ENCODE results near the gene MBTPS2. TPM values are rescaled to one million over a fixed set of nuclear protein-coding genes. Genes with fewer than 3 reads are reported as not detected.

MBTPS2 gene
- total RNA-seq (1 to 10 TPM; 5.2 to 9.9 (median 7.2) TPM), polyA plus RNA-seq (1 to 10 TPM; 4.6 to 4.9 TPM), total RNA-seq (3.2 reads per million, percentile 17 among the genes with 10 or more reads in this experiment)

GRCh38 chrX:21839334-21840192 is at the start of gene MBTPS2:
Gene MBTPS2, plus strand, starts transcription at chrX:21839617. Its CDS starts 118 bp downstream, at chrX:21839735.
- peak within 1 kb of the TSS; percentile 82 to 96 (median 88) for H3K4me3 Mint-ChIP-seq

GRCh38 chrX:21798677-21799219 is 40.7 kb upstream of the MBTPS2 start:
- Mint-ChIP-seq H3K27ac (no peak overlapping the region), H3K27me3 (peaks cover 0 to 6% (median 0%) of the 10 kb centered on the region in 5 donors), H3K4me1 (no peaks in the 10 kb centered on the region), H3K9me3 (peaks cover 0 to 2% (median 0%) of the 10 kb centered on the region in 11 donors), H3K4me3 (no peak overlapping the region), H3K36me3 (no peaks in the 10 kb centered on the region)
- no peaks in the 10 kb centered on the region for H3K9me3 ChIP-seq (ENCODE audit: control insufficient read depth in 2 of 3, low read length in 3 of 3)
- H3K4me3 ChIP-seq (ENCODE audit: low read length): no peak overlapping the region
- intact Hi-C loops (cut with micrococcal nuclease): no loop called here
- H3K27ac ChIP-seq (ENCODE audit: low read depth, low read length): no peak overlapping the region
- H3K4me1 ChIP-seq (ENCODE audit: control insufficient read depth in 2 of 2, insufficient read depth in 2 of 2, low read length in 2 of 2): no peaks in the 10 kb centered on the region
- no peaks in the 10 kb centered on the region for H3K36me3 ChIP-seq (ENCODE audit: control insufficient read depth in 2 of 3, insufficient read depth in 3 of 3, low read length in 3 of 3)
- DNase-seq (no peak), ATAC-seq (no peak)
- CTCF ChIA-PET: no interaction called here
- no peaks in the 10 kb centered on the region for H3K27me3 ChIP-seq (ENCODE audit: control insufficient read depth in 2 of 2, insufficient read depth in 2 of 2, low read length in 2 of 2)
- POLR2A ChIA-PET: no interaction called here

More at GRCh38 chrX:21839334-21840192, at the start of gene MBTPS2:
- H3K27ac Mint-ChIP-seq: peak within 1 kb of the TSS; percentile 83 to 95 (median 89)
- POLR2A ChIA-PET: interaction anchor here (0.7 to 1.0 kb wide), 2 partner anchors 182 to 372 kb away, joined by 3 read pairs; partner anchors contain the start of gene KLHL34
- H3K27me3 Mint-ChIP-seq: peaks cover 0 to 3% (median 0%) of the 10 kb centered on the region in 5 donors
- DNase-seq (peak; percentile 51 to 82 (median 77)), ATAC-seq (peak; percentile 97)
- H3K4me1 Mint-ChIP-seq: peaks cover 0 to 19% (median 7%) of the 10 kb centered on the region in 7 donors
- peak within 1 kb of the TSS; percentile 83 for H3K4me3 ChIP-seq (ENCODE audit: low read length)
- intact Hi-C loops (cut with micrococcal nuclease): loop anchor here (1.0 to 10.0 kb wide), 11 partner anchors 57 to 1945 kb away; partner anchors contain the start of genes EIF1AX (in 1 of the 2), RPS6KA3 (in 1 of the 2), SAT1 (in 1 of the 2) and SMS (in 1 of the 2)
- no peaks in the 10 kb centered on the region for H3K27me3 ChIP-seq (ENCODE audit: control insufficient read depth in 2 of 2, insufficient read depth in 2 of 2, low read length in 2 of 2)
- H3K9me3 ChIP-seq (ENCODE audit: control insufficient read depth in 2 of 3, low read length in 3 of 3): no peaks in the 10 kb centered on the region
- H3K36me3 Mint-ChIP-seq: peaks cover 0 to 4% (median 3%) of the 10 kb centered on the region in 5 donors
- H3K9me3 Mint-ChIP-seq: no peaks in the 10 kb centered on the region
- CTCF ChIA-PET: interaction anchor here (0.7 kb wide), 1 partner anchor 333 kb away, joined by 4 read pairs; no protein-coding TSS in a partner anchor
- H3K27ac ChIP-seq (ENCODE audit: low read depth, low read length): peak within 1 kb of the TSS; percentile 72
- peaks cover 0 to 4% (median 0%) of the 10 kb centered on the region in 3 experiments for H3K36me3 ChIP-seq (ENCODE audit: control insufficient read depth in 2 of 3, insufficient read depth in 3 of 3, low read length in 3 of 3)
- H3K4me1 ChIP-seq (ENCODE audit: control insufficient read depth in 2 of 2, insufficient read depth in 2 of 2, low read length in 2 of 2): peaks cover 0 to 8% of the 10 kb centered on the region in 2 donors

- ChIA-PET CTCF (no interaction called here), POLR2A (no interaction called here)
- DNase-seq (no peak), ATAC-seq (no peak)
- Histone ChIP-seq H3K36me3 (ENCODE audit: control insufficient read depth in 2 of 3, insufficient read depth in 3 of 3, low read length in 3 of 3) (no peaks in the 10 kb centered on the region), H3K27ac (ENCODE audit: low read depth, low read length) (no peak overlapping the region), H3K9me3 (ENCODE audit: control insufficient read depth in 2 of 3, low read length in 3 of 3) (no peaks in the 10 kb centered on the region), H3K4me3 (ENCODE audit: low read length) (no peak overlapping the region), H3K27me3 (ENCODE audit: control insufficient read depth in 2 of 2, insufficient read depth in 2 of 2, low read length in 2 of 2) (no peaks in the 10 kb centered on the region), H3K4me1 (ENCODE audit: control insufficient read depth in 2 of 2, insufficient read depth in 2 of 2, low read length in 2 of 2) (no peaks in the 10 kb centered on the region)
- Mint-ChIP-seq H3K27ac (no peak overlapping the region), H3K36me3 (no peaks in the 10 kb centered on the region), H3K4me1 (no peaks in the 10 kb centered on the region), H3K27me3 (peaks cover 0 to 3% (median 0%) of the 10 kb centered on the region in 5 donors), H3K9me3 (peaks cover 0 to 2% (median 0%) of the 10 kb centered on the region in 11 donors), H3K4me3 (no peak overlapping the region)
- intact Hi-C loops (cut with micrococcal nuclease): no loop called here
These were observed 39.6 kb upstream of the MBTPS2 start for GRCh38 chrX:21799767-21800166.

- no peak overlapping the region for H3K27ac Mint-ChIP-seq
- peaks cover 0 to 3% (median 0%) of the 10 kb centered on the region in 5 donors for H3K27me3 Mint-ChIP-seq
- no peak overlapping the region for H3K4me3 Mint-ChIP-seq
- Histone ChIP-seq H3K27ac (ENCODE audit: low read depth, low read length) (no peak overlapping the region), H3K27me3 (ENCODE audit: control insufficient read depth in 2 of 2, insufficient read depth in 2 of 2, low read length in 2 of 2) (no peaks in the 10 kb centered on the region), H3K4me3 (ENCODE audit: low read length) (no peak overlapping the region), H3K9me3 (ENCODE audit: control insufficient read depth in 2 of 3, low read length in 3 of 3) (no peaks in the 10 kb centered on the region), H3K36me3 (ENCODE audit: control insufficient read depth in 2 of 3, insufficient read depth in 3 of 3, low read length in 3 of 3) (no peaks in the 10 kb centered on the region), H3K4me1 (ENCODE audit: control insufficient read depth in 2 of 2, insufficient read depth in 2 of 2, low read length in 2 of 2) (no peaks in the 10 kb centered on the region)
- CTCF ChIA-PET: no interaction called here
- peaks cover 0 to under 1% (median 0%) of the 10 kb centered on the region in 11 donors for H3K9me3 Mint-ChIP-seq
- no peak for ATAC-seq
- POLR2A ChIA-PET: no interaction called here
- no peaks in the 10 kb centered on the region for H3K36me3 Mint-ChIP-seq
- intact Hi-C loops (cut with micrococcal nuclease): no loop called here
- no peak for DNase-seq
- no peaks in the 10 kb centered on the region for H3K4me1 Mint-ChIP-seq
These were observed 39.1 kb upstream of the MBTPS2 start for GRCh38 chrX:21800344-21800770.

GRCh38 chrX:21802054-21802670 is 37.3 kb upstream of the MBTPS2 start:
- CTCF ChIA-PET: interaction anchor here (0.7 kb wide), 1 partner anchor 309 kb away, joined by 6 read pairs; no protein-coding TSS in a partner anchor
- no peak overlapping the region for H3K27ac Mint-ChIP-seq

GRCh38 chrX:21802839-21803238 is 36.6 kb upstream of the MBTPS2 start:
- H3K27me3 ChIP-seq (ENCODE audit: control insufficient read depth in 2 of 2, insufficient read depth in 2 of 2, low read length in 2 of 2): no peaks in the 10 kb centered on the region
- H3K27ac ChIP-seq (ENCODE audit: low read depth, low read length): no peak overlapping the region
- H3K36me3 Mint-ChIP-seq: no peaks in the 10 kb centered on the region
- H3K4me1 ChIP-seq (ENCODE audit: control insufficient read depth in 2 of 2, insufficient read depth in 2 of 2, low read length in 2 of 2): no peaks in the 10 kb centered on the region
- no peak for DNase-seq
- ChIA-PET POLR2A (no interaction called here), CTCF (no interaction called here)
- H3K4me1 Mint-ChIP-seq: no peaks in the 10 kb centered on the region
- H3K27me3 Mint-ChIP-seq: peaks cover 0 to 6% (median 0%) of the 10 kb centered on the region in 5 donors
- intact Hi-C loops (cut with micrococcal nuclease): no loop called here
- ATAC-seq: no peak
- no peaks in the 10 kb centered on the region for H3K9me3 Mint-ChIP-seq
- no peaks in the 10 kb centered on the region for H3K9me3 ChIP-seq (ENCODE audit: control insufficient read depth in 2 of 3, low read length in 3 of 3)
- no peaks in the 10 kb centered on the region for H3K36me3 ChIP-seq (ENCODE audit: control insufficient read depth in 2 of 3, insufficient read depth in 3 of 3, low read length in 3 of 3)
- H3K27ac Mint-ChIP-seq: no peak overlapping the region
- H3K4me3 ChIP-seq (ENCODE audit: low read length): no peak overlapping the region
- H3K4me3 Mint-ChIP-seq: no peak overlapping the region

More at GRCh38 chrX:21802054-21802670, 37.3 kb upstream of the MBTPS2 start:
- H3K36me3 Mint-ChIP-seq: no peaks in the 10 kb centered on the region
- H3K9me3 Mint-ChIP-seq: no peaks in the 10 kb centered on the region
- no peak overlapping the region for H3K27ac ChIP-seq (ENCODE audit: low read depth, low read length)
- peaks cover 0 to 3% (median 0%) of the 10 kb centered on the region in 5 donors for H3K27me3 Mint-ChIP-seq
- intact Hi-C loops (cut with micrococcal nuclease): no loop called here
- ATAC-seq (no peak), DNase-seq (no peak)
- POLR2A ChIA-PET: interaction anchor here (0.5 kb wide), 1 partner anchor 10 kb away, joined by 3 read pairs; no protein-coding TSS in a partner anchor
- no peaks in the 10 kb centered on the region for H3K9me3 ChIP-seq (ENCODE audit: control insufficient read depth in 2 of 3, low read length in 3 of 3)
- no peaks in the 10 kb centered on the region for H3K27me3 ChIP-seq (ENCODE audit: control insufficient read depth in 2 of 2, insufficient read depth in 2 of 2, low read length in 2 of 2)
- H3K4me3 Mint-ChIP-seq: no peak overlapping the region
- no peaks in the 10 kb centered on the region for H3K4me1 Mint-ChIP-seq
- H3K4me3 ChIP-seq (ENCODE audit: low read length): no peak overlapping the region
- H3K36me3 ChIP-seq (ENCODE audit: control insufficient read depth in 2 of 3, insufficient read depth in 3 of 3, low read length in 3 of 3): no peaks in the 10 kb centered on the region
- H3K4me1 ChIP-seq (ENCODE audit: control insufficient read depth in 2 of 2, insufficient read depth in 2 of 2, low read length in 2 of 2): no peaks in the 10 kb centered on the region

Measured in naive thymus-derived CD4-positive, alpha-beta T cell (primary cell).